ENCODE measurements around the gene STRIP1. TPM values are rescaled to one million over a fixed set of nuclear protein-coding genes. Genes with fewer than 3 reads are reported as not detected.

Gene STRIP1, protein sequence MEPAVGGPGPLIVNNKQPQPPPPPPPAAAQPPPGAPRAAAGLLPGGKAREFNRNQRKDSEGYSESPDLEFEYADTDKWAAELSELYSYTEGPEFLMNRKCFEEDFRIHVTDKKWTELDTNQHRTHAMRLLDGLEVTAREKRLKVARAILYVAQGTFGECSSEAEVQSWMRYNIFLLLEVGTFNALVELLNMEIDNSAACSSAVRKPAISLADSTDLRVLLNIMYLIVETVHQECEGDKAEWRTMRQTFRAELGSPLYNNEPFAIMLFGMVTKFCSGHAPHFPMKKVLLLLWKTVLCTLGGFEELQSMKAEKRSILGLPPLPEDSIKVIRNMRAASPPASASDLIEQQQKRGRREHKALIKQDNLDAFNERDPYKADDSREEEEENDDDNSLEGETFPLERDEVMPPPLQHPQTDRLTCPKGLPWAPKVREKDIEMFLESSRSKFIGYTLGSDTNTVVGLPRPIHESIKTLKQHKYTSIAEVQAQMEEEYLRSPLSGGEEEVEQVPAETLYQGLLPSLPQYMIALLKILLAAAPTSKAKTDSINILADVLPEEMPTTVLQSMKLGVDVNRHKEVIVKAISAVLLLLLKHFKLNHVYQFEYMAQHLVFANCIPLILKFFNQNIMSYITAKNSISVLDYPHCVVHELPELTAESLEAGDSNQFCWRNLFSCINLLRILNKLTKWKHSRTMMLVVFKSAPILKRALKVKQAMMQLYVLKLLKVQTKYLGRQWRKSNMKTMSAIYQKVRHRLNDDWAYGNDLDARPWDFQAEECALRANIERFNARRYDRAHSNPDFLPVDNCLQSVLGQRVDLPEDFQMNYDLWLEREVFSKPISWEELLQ
- total RNA-seq (38.9 and 42.1 TPM in 2 replicates), polyA plus RNA-seq (26.2 and 26.9 TPM in 2 replicates), polyA minus RNA-seq (65.0 and 69.7 TPM in 2 replicates), Bru-seq, nascent RNA (percentile 72 among the genes with signal in this experiment), BruChase-seq, experiment 1, labeled RNA remaining after a 6-hour chase (percentile 85 among the genes with signal in this experiment), BruChase-seq, experiment 2, labeled RNA remaining after a 2-hour chase (percentile 92 among the genes with signal in this experiment)
- polyA plus RNA-seq (2011; cell fraction: cytosol; rRNA removed) = 25.8 and 26.3 TPM in 2 replicates
- polyA plus RNA-seq (2011; cell fraction: nucleus; rRNA removed) = 141 and 160 TPM in 2 replicates
- polyA plus RNA-seq (2012) = 23.4 and 26.1 TPM in 2 replicates
- polyA minus RNA-seq (2011; cell fraction: cytosol; rRNA and poly(A)+ RNA removed) = 21.3 TPM
- 55.6 and 66.4 TPM in 2 replicates for polyA minus RNA-seq (2011; cell fraction: nucleus; rRNA and poly(A)+ RNA removed)
- long read RNA-seq, transcript STRIP1-201 (21 exons, 3,265 nt) = major isoform, 32 of 56 reads
- long read RNA-seq, partial matches to known transcripts = 7 of 56 reads
- long read RNA-seq, other reads (novel, unspliced or antisense) = 17 of 56 reads

DNA sequence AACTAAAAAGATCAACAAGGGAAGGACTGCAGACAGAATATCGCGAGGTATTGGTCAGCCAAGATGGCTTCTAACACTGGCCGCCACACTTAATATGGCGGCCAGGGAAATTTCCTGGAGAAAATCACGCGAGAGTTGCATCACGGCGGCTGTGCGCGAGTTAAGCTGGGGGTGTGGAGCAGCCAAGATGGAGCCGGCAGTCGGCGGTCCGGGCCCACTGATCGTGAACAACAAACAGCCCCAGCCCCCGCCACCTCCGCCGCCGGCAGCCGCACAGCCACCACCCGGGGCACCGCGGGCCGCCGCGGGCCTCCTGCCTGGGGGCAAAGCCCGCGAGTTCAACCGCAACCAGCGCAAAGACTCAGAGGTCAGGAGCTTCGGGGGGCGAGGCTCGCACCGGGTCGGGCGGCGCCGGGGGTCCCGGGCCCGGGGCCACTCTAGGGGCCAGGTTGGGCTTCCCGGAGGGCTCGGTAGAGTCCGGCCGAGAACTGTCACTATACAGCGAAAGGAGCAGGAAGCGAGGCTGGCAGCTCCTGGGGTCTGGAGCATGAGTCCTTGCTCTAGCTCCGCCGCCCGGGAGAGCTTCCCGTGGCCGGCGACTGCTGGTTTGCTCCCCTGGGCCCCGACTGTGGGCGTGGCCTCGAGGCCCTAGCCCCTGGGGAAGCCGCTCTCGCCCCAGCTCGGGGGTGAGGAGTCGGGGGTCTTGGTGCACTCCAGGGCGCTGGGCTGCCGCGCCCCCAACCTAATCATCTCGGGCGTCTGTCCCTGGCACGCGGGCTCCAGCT is at the start of gene STRIP1:
TSS of gene STRIP1 (plus strand) at position 174 of the 785 bp plus-strand sequence. CDS start at position 188, 14 bp downstream.
- Histone ChIP-seq H3K4me2 (ENCODE audit: insufficient read depth, low read length) (peak within 1 kb of the TSS; percentile 89), H3K27me3 (ENCODE audit: control insufficient read depth in 2 of 2, insufficient read depth in 2 of 2, low read length in 2 of 2) (no peaks in the 10 kb centered on the region), H4K20me1 (replicated peaks; ENCODE audit: control insufficient read depth, extremely low read depth, insufficient read depth, low read length) (no peaks in the 10 kb centered on the region), H3K79me2 (ENCODE audit: control insufficient read depth, insufficient read depth, low read length) (peaks cover 26% of the 10 kb centered on the region), H3K9ac (replicated peaks; ENCODE audit: extremely low read depth, insufficient read depth, low read length) (peak within 1 kb of the TSS; percentile 89), H3K36me3 (ENCODE audit: control insufficient read depth in 2 of 2, extremely low read depth in 1 of 2, insufficient read depth in 2 of 2, low read length in 2 of 2) (peaks cover 6 to 16% of the 10 kb centered on the region in 2 experiments), H3K4me1 (ENCODE audit: control insufficient read depth, extremely low read depth, insufficient read depth, low read length) (peaks cover 9% of the 10 kb centered on the region), H3K9me1 (replicated peaks; ENCODE audit: control insufficient read depth, extremely low read depth, insufficient read depth, low read length) (no peaks in the 10 kb centered on the region), H3K27ac (ENCODE audit: insufficient read depth, low read depth, low read length) (peak within 1 kb of the TSS; percentile 61), H3K9me3 (replicated peaks; ENCODE audit: control insufficient read depth, insufficient read depth, low read length) (no peaks in the 10 kb centered on the region), H3K4me3 (replicated peaks in 1 of 3; ENCODE audit: insufficient read depth in 1 of 3, low read depth in 1 of 3, low read length in 3 of 3) (peak within 1 kb of the TSS; percentile 76 to 90 (median 82)), H2AFZ (ENCODE audit: low read depth, low read length) (peak within 1 kb of the TSS; percentile 96)
- BruUV-seq (replicated peaks) = no TSS peak
- ChIA-PET CTCF (interaction anchor here (0.6 to 2.0 kb wide), 15 partner anchors 10 to 502 kb away, joined by 3 to 12 read pairs (median 5); partner anchors contain the start of gene AHCYL1), POLR2A (interaction anchor here (0.6 to 1.0 kb wide), 3 partner anchors 244 to 365 kb away, joined by 3 to 5 read pairs (median 4); partner anchors contain the start of gene RBM15)
- peak; percentile 96 for FAIRE-seq
- TF ChIP-seq GATA2 (IDR thresholded peaks at IDR 0.05; ENCODE audit: insufficient read depth, insufficient read length, low read depth, low read length) = no peak
- TF ChIP-seq POLR2A (IDR thresholded peaks at IDR 0.05; ENCODE audit: low read depth, low read length) = peak; percentile 74
- no peak for TF ChIP-seq MYC (IDR thresholded peaks at IDR 0.05; ENCODE audit: low read depth, low read length)
- peak; percentile 94 for TF ChIP-seq POLR2AphosphoS5 (IDR thresholded peaks at IDR 0.05; ENCODE audit: insufficient read depth, low read depth, low read length)
- no peak for TF ChIP-seq FOS (IDR thresholded peaks at IDR 0.05; ENCODE audit: borderline replicate concordance, insufficient read depth, low read length)
- intact Hi-C loops (cut with micrococcal nuclease) = loop anchor here (1.0 to 10.0 kb wide), 3 partner anchors 13 to 1473 kb away; partner anchors contain the start of gene TMEM167B
- peak; percentile 96 for DNase-seq (ENCODE audit: low read depth, low spot score)
- dilution Hi-C loops (cut with MboI; ENCODE audit: extremely low pct_ligation_motif_present, low sequenced_read_pairs) = no loop called here

Data from endothelial cell of umbilical vein (primary cell).